Neuronal stem cell (in vitro differentiated cells): ENCODE measurements around the gene HACL1.
A peak's percentile ranks its signal among the peaks of the same experiment; 100 is the strongest.

Experiments used
- DNase-seq: peaks from one replicate; pipeline ENCODE4 v3.0.0-alpha.2; 2013; ENCODE audit warnings: low spot score
- H2AFZ ChIP-seq: one replicate; pipeline ENCODE4 v1.6.1; 2013; ENCODE audit warnings: mild to moderate bottlenecking, low read length, inconsistent platforms
- H2AK5ac ChIP-seq: 2 replicates; pipeline ENCODE4 v1.6.1; 2013; ENCODE audit warnings: low read depth, mild to moderate bottlenecking, inconsistent platforms, low read length, moderate library complexity, mixed read lengths
- H2BK120ac ChIP-seq: 2 replicates; pipeline ENCODE4 v1.6.1; 2013; ENCODE audit warnings: low read depth, mild to moderate bottlenecking, inconsistent platforms, low read length, moderate library complexity, mixed read lengths
- H2BK12ac ChIP-seq: one replicate; pipeline ENCODE4 v1.6.1; 2013; ENCODE audit warnings: low read length, inconsistent platforms
- H2BK15ac ChIP-seq: 2 replicates; pipeline ENCODE4 v1.6.1; 2013; ENCODE audit warnings: mild to moderate bottlenecking, low read length, inconsistent platforms, mixed read lengths
- H2BK5ac ChIP-seq: one replicate; pipeline ENCODE4 v1.6.1; 2013; ENCODE audit warnings: inconsistent platforms, mild to moderate bottlenecking, low read length, moderate library complexity
- H3K14ac ChIP-seq: one replicate; pipeline ENCODE4 v1.6.1; 2013; ENCODE audit warnings: low read length, inconsistent platforms
- H3K18ac ChIP-seq: 2 replicates; pipeline ENCODE4 v1.6.1; 2013; ENCODE audit warnings: low read length, inconsistent platforms
- H3K23ac ChIP-seq: 2 replicates; pipeline ENCODE4 v1.6.1; 2013; ENCODE audit warnings: low read depth, mild to moderate bottlenecking, mixed read lengths, low read length, inconsistent platforms; ENCODE audit not compliant: poor library complexity
- H3K27ac ChIP-seq: replicated peaks from 3 replicates; pipeline ENCODE4 v1.5.1; 2013; ENCODE audit warnings: low read length, inconsistent platforms
- H3K27me3 ChIP-seq, 3 experiments: 2 replicates each; pipeline ENCODE4 v1.6.1; 2013; ENCODE audit warnings: low read length in 3 of 3, mild to moderate bottlenecking in 2 of 3, inconsistent platforms in 1 of 3, low read depth in 1 of 3, mixed read lengths in 1 of 3, moderate library complexity in 1 of 3; ENCODE audit not compliant: control insufficient read depth in 3 of 3, insufficient read depth in 3 of 3
- H3K36me3 ChIP-seq, 2 donors: replicated peaks in 1 of 2; 2 replicates each; pipeline ENCODE4 v1.6.1; 2013; ENCODE audit warnings: low read length in 2 of 2; ENCODE audit not compliant: control insufficient read depth in 2 of 2, insufficient read depth in 2 of 2
- H3K4ac ChIP-seq: 2 replicates; pipeline ENCODE4 v1.6.1; 2013; ENCODE audit warnings: inconsistent platforms, mild to moderate bottlenecking, low read length, moderate library complexity
- H3K4me1 ChIP-seq, 2 donors: 1 replicate in 1 of 2; 2 replicates in 1 of 2; pipeline ENCODE4 v1.6.1; 2013; ENCODE audit warnings: low read length in 2 of 2, low read depth in 1 of 2; ENCODE audit not compliant: control insufficient read depth in 2 of 2, insufficient read depth in 1 of 2
- H3K4me2 ChIP-seq: one replicate; pipeline ENCODE4 v1.6.1; 2013; ENCODE audit warnings: mild to moderate bottlenecking, low read length, inconsistent platforms; ENCODE audit not compliant: insufficient read depth, poor library complexity, severe bottlenecking
- H3K4me3 ChIP-seq, 2 donors: 2 replicates each; pipeline ENCODE4 v1.5.1; 2013; ENCODE audit warnings: low read length in 2 of 2, mild to moderate bottlenecking in 2 of 2, inconsistent platforms in 1 of 2, moderate library complexity in 1 of 2
- H3K79me1 ChIP-seq: one replicate; pipeline ENCODE4 v1.6.1; 2013; ENCODE audit warnings: low read depth, mild to moderate bottlenecking, inconsistent platforms, low read length, moderate library complexity
- H3K9ac ChIP-seq: one replicate; pipeline ENCODE4 v1.6.1; 2013; ENCODE audit warnings: mild to moderate bottlenecking, low read depth, low read length, inconsistent platforms; ENCODE audit not compliant: poor library complexity
- H3K9me3 ChIP-seq, 2 donors: replicated peaks in 1 of 2; 2 replicates each; pipeline versions ENCODE3 to v1.6.1; 2013; ENCODE audit warnings: low read length in 2 of 2, mild to moderate bottlenecking in 2 of 2, inconsistent platforms in 1 of 2, low read depth in 1 of 2, mixed read lengths in 1 of 2, moderate library complexity in 1 of 2; ENCODE audit not compliant: control insufficient read depth in 2 of 2, insufficient read depth in 1 of 2
- H4K8ac ChIP-seq: one replicate; pipeline ENCODE4 v1.6.1; 2013; ENCODE audit warnings: low read depth, mild to moderate bottlenecking, inconsistent platforms, low read length, moderate library complexity
- H4K91ac ChIP-seq: one replicate; pipeline ENCODE4 v1.6.1; 2013; ENCODE audit warnings: low read length, low read depth, mild to moderate bottlenecking, inconsistent platforms; ENCODE audit not compliant: poor library complexity
- WGBS, 2 donors: extraction: QIAGEN DNeasy Blood & Tissue Kit; methylation state at CpG; one replicate each; pipeline ENCODE4 v1.1.7; 2013; ENCODE audit warnings: missing lambda C conversion rate in 2 of 2, mixed read lengths in 1 of 2; ENCODE audit not compliant: insufficient read length in 2 of 2, insufficient replicate concordance in 1 of 2; ENCODE audit errors: extremely low coverage in 2 of 2; 5-methylcytosine and 5-hydroxymethylcytosine counted together

Gene HACL1

GRCh38 chr3:15612001-15612400 lies 10.6 kb upstream of the HACL1 start:
- Histone ChIP-seq H3K9me3 (no peaks in the 10 kb centered on the region), H4K8ac (no peak overlapping the region), H3K4ac (no peak overlapping the region), H2AFZ (no peak overlapping the region), H4K91ac (no peak overlapping the region), H3K27ac (no peak overlapping the region), H2BK5ac (no peak overlapping the region), H3K4me3 (no peak overlapping the region), H3K14ac (no peak overlapping the region), H3K18ac (no peak overlapping the region), H2BK12ac (no peak overlapping the region), H3K9ac (no peak overlapping the region), H3K4me2 (no peak overlapping the region), H3K4me1 (no peaks in the 10 kb centered on the region), H3K79me1 (no peaks in the 10 kb centered on the region), H3K27me3 (no peaks in the 10 kb centered on the region), H3K36me3 (no peaks in the 10 kb centered on the region), H2BK15ac (no peak overlapping the region), H3K23ac (no peak overlapping the region), H2AK5ac (no peak overlapping the region), H2BK120ac (no peak overlapping the region)
- DNase-seq: no peak
- no CpG with 5 or more reads among the region's 1 CpG for WGBS, 2 donors

GRCh38 chr3:15611018-15611417 lies 9.6 kb upstream of the HACL1 start:
- H4K91ac ChIP-seq: no peak overlapping the region
- H4K8ac ChIP-seq: no peak overlapping the region
- no peak overlapping the region for H2BK12ac ChIP-seq
- H3K14ac ChIP-seq: no peak overlapping the region
- H3K4me2 ChIP-seq: no peak overlapping the region
- no peak overlapping the region for H2AFZ ChIP-seq
- H3K9me3 ChIP-seq: no peaks in the 10 kb centered on the region
- no peak overlapping the region for H2AK5ac ChIP-seq
- no peak overlapping the region for H3K18ac ChIP-seq
- H3K4me1 ChIP-seq: no peaks in the 10 kb centered on the region
- no peak overlapping the region for H2BK15ac ChIP-seq
- H2BK5ac ChIP-seq: no peak overlapping the region
- H3K79me1 ChIP-seq: no peaks in the 10 kb centered on the region
- no peak for DNase-seq
- WGBS, 2 donors: no CpG with 5 or more reads among the region's 3 CpGs
- no peak overlapping the region for H2BK120ac ChIP-seq
- no peaks in the 10 kb centered on the region for H3K27me3 ChIP-seq
- no peaks in the 10 kb centered on the region for H3K36me3 ChIP-seq
- no peak overlapping the region for H3K27ac ChIP-seq
- no peak overlapping the region for H3K9ac ChIP-seq
- H3K4ac ChIP-seq: no peak overlapping the region
- H3K23ac ChIP-seq: no peak overlapping the region
- H3K4me3 ChIP-seq: no peak overlapping the region

- Histone ChIP-seq H3K4ac (no peak overlapping the region), H3K14ac (no peak overlapping the region), H2AFZ (no peak overlapping the region), H3K23ac (no peak overlapping the region), H3K4me1 (no peaks in the 10 kb centered on the region), H2BK5ac (no peak overlapping the region), H3K9ac (no peak overlapping the region), H3K4me2 (no peak overlapping the region), H3K79me1 (no peaks in the 10 kb centered on the region), H2AK5ac (no peak overlapping the region), H4K91ac (no peak overlapping the region), H3K27ac (no peak overlapping the region), H3K9me3 (no peaks in the 10 kb centered on the region), H3K36me3 (no peaks in the 10 kb centered on the region), H3K27me3 (no peaks in the 10 kb centered on the region), H2BK120ac (no peak overlapping the region), H2BK15ac (no peak overlapping the region), H3K18ac (no peak overlapping the region), H3K4me3 (no peak overlapping the region), H2BK12ac (no peak overlapping the region), H4K8ac (no peak overlapping the region)
- no CpG with 5 or more reads among the region's 4 CpGs for WGBS, 2 donors
- no peak for DNase-seq
Observed at GRCh38 chr3:15610082-15610759, 8.9 kb upstream of the HACL1 start.

GRCh38 chr3:15606434-15606891 lies 5.1 kb upstream of the HACL1 start:
- WGBS, 2 donors: no CpG with 5 or more reads among the region's 2 CpGs
- Histone ChIP-seq H3K23ac (no peak overlapping the region), H3K9ac (no peak overlapping the region), H4K8ac (no peak overlapping the region), H2BK12ac (no peak overlapping the region), H2BK5ac (no peak overlapping the region), H2AK5ac (no peak overlapping the region), H3K27me3 (no peaks in the 10 kb centered on the region), H3K4ac (no peak overlapping the region), H2BK15ac (no peak overlapping the region), H3K14ac (no peak overlapping the region), H3K4me2 (no peak overlapping the region), H2AFZ (peak overlapping the region; percentile 14), H3K18ac (no peak overlapping the region), H3K4me3 (no peak overlapping the region), H3K9me3 (peaks cover 3 to 6% of the 10 kb centered on the region in 2 donors), H2BK120ac (no peak overlapping the region), H3K79me1 (no peaks in the 10 kb centered on the region), H3K27ac (no peak overlapping the region), H4K91ac (no peak overlapping the region), H3K36me3 (no peaks in the 10 kb centered on the region), H3K4me1 (no peaks in the 10 kb centered on the region)
- DNase-seq: no peak
